Loucy (cell line): ENCODE data around the gene LIMS1.
"Not testable (repeated sequence)": the region's sequence is repeated elsewhere in the genome, so short reads cannot be mapped to it uniquely, and the experiment has no call there.

ENCODE experiments used
- CTCF ChIP-seq: fragments of 200-600 bp; sonication (generic); conservative IDR thresholded peaks from 2 replicates; pipeline ENCODE4 v1.5.1; 2014; ENCODE audit warnings: mild to moderate bottlenecking, antibody characterized with exemption, low read length
- EZH2phosphoT487 ChIP-seq: fragments of 200-600 bp; IDR thresholded peaks from 2 replicates; pipeline ENCODE4 v1.6.1; 2018; ENCODE audit warnings: antibody characterized with exemption, mild to moderate bottlenecking, moderate library complexity, borderline replicate concordance

DNA sequence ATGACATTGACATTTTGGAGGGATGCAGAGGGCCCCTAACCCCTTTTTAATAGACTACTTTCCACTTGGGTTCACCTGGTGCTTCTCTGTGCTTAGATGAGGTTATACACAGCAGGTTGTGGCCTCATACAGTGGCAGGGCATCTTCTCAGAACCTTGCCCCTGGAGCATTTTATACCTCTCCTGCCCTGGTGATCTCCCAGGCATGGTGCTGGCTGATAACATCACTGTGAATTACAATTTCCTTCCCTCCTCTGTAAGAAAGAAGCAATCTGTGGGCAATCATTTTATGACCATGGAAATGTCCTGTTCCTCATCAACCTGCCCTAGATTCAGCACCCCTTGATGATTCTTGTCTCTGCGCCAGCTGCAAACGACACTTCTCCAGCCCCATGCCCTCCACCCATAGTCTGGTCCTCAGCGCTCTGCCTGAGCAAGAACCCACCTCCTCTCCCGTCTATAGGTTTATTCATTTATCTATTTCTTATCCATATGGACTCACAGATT is 143.0 kb downstream of the LIMS1 start:
- TF ChIP-seq CTCF, EZH2phosphoT487: not testable (repeated sequence)
